COLO829 (cell line): Measurements from ENCODE around the gene PCDHGB4.
"Not testable (repeated sequence)": the region's sequence is repeated elsewhere in the genome, so short reads cannot be mapped to it uniquely, and the experiment has no call there.

Experiments used
- DNase-seq: peaks from one replicate; pipeline ENCODE4 v3.0.0; 2012; ENCODE audit warnings: low spot score

The PCDHGB4 gene

DNA sequence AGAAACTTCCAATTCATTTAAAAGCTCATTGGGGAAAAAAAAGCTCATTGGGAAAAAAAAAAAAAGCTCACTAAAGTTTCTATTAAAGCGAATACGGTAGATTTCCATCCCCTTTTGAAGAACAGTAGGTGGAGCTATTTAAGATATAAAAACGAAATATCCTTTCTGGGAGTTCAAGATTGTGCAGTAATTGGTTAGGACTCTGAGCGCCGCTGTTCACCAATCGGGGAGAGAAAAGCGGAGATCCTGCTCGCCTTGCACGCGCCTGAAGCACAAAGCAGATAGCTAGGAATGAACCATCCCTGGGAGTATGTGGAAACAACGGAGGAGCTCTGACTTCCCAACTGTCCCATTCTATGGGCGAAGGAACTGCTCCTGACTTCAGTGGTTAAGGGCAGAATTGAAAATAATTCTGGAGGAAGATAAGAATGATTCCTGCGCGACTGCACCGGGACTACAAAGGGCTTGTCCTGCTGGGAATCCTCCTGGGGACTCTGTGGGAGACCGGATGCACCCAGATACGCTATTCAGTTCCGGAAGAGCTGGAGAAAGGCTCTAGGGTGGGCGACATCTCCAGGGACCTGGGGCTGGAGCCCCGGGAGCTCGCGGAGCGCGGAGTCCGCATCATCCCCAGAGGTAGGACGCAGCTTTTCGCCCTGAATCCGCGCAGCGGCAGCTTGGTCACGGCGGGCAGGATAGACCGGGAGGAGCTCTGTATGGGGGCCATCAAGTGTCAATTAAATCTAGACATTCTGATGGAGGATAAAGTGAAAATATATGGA is 43.0 kb downstream of the PCDHGB4 start, which contains the start of gene PCDHGA12:
TSS of gene PCDHGA12 (plus strand) at position 176 of the 782 bp plus-strand sequence. CDS start at position 429, 253 bp downstream.
- DNase-seq, result no peak

DNA sequence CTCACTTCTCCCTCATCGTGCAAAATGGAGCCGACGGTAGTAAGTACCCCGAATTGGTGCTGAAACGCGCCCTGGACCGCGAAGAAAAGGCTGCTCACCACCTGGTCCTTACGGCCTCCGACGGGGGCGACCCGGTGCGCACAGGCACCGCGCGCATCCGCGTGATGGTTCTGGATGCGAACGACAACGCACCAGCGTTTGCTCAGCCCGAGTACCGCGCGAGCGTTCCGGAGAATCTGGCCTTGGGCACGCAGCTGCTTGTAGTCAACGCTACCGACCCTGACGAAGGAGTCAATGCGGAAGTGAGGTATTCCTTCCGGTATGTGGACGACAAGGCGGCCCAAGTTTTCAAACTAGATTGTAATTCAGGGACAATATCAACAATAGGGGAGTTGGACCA is 43.8 kb downstream of the PCDHGB4 start:
- no peak for DNase-seq

- not testable (repeated sequence) for DNase-seq
Measured at GRCh38 chr5:141432308-141432707, 44.8 kb downstream of the PCDHGB4 start.

GRCh38 chr5:141432726-141433125 is 45.2 kb downstream of the PCDHGB4 start:
- not testable (repeated sequence) for DNase-seq

DNA sequence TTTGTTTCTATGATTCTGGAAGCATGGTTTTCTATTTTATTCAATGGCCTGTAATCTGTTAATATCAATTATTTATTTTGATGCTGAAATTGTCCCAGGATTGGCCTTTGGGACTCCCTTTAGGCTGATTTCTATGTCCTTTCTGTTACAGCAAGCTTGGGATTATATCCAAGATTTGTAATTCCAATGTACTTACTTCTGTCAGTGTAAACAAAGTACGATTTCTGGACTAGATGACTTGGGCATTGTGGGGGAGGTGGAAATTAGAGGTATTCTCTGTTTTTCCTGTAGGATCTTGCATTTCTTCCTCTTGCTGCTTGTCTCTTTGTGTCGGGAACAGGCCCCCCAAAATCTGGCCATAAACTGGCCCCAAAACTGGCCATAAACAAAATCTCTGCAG is 46.5 kb downstream of the PCDHGB4 start:
- DNase-seq, result no peak

DNA sequence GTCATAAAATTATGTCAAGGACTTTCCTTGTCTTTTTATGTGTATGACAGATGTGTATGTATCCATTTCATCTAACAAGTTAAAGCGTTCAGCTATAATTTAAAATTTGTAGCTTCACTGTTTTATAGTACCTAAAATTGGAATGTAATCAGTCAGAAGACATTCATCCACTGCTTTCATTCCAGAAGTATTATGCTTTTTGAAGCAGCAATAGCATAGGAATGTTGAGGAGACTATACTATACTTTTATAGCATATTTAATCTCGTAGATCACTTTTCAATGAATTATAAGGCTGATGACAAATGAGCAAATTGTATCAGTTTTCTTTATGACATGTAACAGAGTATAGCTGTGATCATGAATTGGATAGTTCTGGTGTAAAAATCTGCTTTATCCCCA is 49.7 kb downstream of the PCDHGB4 start:
- DNase-seq, result no peak

DNA sequence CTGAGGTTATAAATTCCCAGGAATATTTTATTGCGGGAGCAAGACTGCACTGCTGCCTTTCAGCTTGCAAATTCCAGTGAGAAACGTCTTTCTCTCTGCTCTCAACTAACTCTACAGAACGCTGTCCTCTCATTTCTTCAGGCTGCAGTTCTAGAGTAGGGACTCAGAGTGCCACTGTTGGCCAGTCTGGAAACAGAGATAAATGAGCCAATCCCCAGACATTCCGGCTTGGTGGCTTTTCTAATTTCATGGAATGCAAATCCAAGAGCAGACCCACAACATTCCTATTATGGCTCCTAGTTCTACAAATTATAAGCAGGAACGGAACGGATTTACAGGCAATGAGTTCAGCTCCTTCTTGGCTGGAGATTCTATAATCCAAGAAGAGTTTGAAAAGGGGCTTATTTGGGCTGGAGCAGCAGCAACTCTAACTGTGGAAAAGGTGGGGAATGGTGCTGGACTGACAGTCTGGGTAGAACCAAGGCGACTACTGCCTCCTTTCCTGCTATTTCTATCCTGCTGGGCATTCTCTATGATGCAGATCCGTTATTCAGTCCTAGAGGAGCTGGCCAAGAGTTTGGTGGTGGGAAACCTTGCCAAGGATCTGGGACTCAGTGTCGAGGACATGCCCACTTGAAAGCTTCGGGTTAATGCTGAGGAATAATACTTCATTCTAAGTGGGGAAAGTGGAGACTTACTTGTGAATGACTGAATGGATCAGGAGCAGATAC is 52.1 kb downstream of the PCDHGB4 start:
- no peak for DNase-seq
